ENCODE measurements around the gene MET.
"Not testable (repeated sequence)": the region's sequence is repeated elsewhere in the genome, so short reads cannot be mapped to it uniquely, and the experiment has no call there.

The MET gene

GRCh38 chr7:116807011-116807560, 135.1 kb downstream of the MET start:
- Histone ChIP-seq H3K4me1 (ENCODE audit: insufficient read depth, low read length) (peaks cover 15% of the 10 kb centered on the region), H3K9ac (ENCODE audit: low read depth, low read length) (no peak overlapping the region), H3K36me3 (ENCODE audit: insufficient read depth, low read length) (no peaks in the 10 kb centered on the region), H3K9me3 (ENCODE audit: control insufficient read depth, insufficient read depth, low read length) (no peaks in the 10 kb centered on the region)

GRCh38 chr7:116809636-116810266, 137.8 kb downstream of the MET start:
- Histone ChIP-seq H3K9me3 (ENCODE audit: control insufficient read depth, insufficient read depth, low read length) (no peaks in the 10 kb centered on the region), H3K9ac (ENCODE audit: low read depth, low read length) (no peak overlapping the region), H3K36me3 (ENCODE audit: insufficient read depth, low read length) (no peaks in the 10 kb centered on the region), H3K4me1 (ENCODE audit: insufficient read depth, low read length) (peaks cover 7% of the 10 kb centered on the region; the same call in 1 of the 2 replicates)

DNA sequence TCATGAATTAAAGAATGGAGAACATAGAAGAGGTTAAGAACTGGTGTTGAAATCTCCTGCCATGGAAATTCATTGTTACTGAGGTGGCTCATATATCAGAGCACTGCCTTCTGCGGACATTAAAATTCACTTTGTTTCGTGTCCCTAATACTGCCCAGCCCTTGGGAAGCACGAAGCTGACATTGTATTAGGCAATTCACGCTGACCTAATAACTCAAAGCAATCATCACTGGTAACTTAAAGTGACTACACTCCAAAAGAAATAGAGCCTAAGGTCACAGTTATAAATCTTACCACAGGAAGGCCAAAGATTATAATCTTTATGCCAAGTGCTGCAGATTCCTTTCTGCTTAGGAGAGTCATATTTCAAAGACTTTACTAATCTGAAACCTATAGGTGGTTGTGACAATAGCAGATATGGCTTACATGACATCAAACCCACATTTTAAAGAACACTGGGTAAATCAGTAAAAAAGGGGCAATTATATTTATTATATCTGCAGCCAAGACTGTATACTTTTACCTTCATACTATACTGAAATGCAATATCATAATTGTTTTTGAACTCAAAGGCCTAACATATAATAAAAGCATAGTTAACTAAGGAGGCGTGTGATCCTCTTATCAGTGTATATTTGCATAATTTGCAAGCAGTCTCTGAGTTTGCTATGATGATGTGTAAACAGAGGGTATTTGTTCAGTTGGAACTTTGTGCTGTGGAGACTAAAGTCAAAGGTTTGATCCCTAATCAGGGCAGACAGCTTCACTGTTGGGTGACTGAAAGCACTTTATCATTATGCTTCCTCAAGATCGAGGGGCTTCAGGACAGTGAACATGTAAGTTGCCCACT, 138.5 kb downstream of the MET start:
- no peaks in the 10 kb centered on the region for H3K9me3 ChIP-seq (ENCODE audit: control insufficient read depth, insufficient read depth, low read length)
- no peak overlapping the region for H3K9ac ChIP-seq (ENCODE audit: low read depth, low read length)
- H3K36me3 ChIP-seq (ENCODE audit: insufficient read depth, low read length): no peaks in the 10 kb centered on the region
- peaks cover 7% of the 10 kb centered on the region; the same call in 1 of the 2 replicates for H3K4me1 ChIP-seq (ENCODE audit: insufficient read depth, low read length)

- no peaks in the 10 kb centered on the region for H3K9me3 ChIP-seq (ENCODE audit: control insufficient read depth, insufficient read depth, low read length)
- H3K4me1 ChIP-seq (ENCODE audit: insufficient read depth, low read length): peaks cover 7% of the 10 kb centered on the region; the same call in 1 of the 2 replicates
- no peaks in the 10 kb centered on the region for H3K36me3 ChIP-seq (ENCODE audit: insufficient read depth, low read length)
- no peak overlapping the region for H3K9ac ChIP-seq (ENCODE audit: low read depth, low read length)
Observed at GRCh38 chr7:116811768-116812167, 139.8 kb downstream of the MET start.

DNA sequence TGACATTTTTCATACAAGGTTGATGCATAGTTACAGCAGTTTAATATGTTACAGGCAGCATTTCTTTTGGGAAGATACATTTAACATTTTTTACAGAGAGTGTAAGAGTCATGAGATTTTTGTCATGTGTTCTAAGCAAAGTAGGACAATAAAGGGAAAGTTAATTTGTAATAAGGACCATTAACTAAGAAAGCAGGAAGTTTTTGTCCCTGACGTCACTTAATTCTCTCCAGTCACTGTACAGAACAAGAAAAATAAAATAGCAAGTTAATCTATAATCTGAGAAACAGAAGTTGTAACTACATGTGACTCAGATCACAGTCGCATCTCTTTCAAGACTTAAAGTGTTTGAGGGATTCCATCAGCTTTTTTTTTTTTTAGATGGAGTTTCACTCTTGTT, 140.9 kb downstream of the MET start:
- Histone ChIP-seq H3K9ac (ENCODE audit: low read depth, low read length) (no peak overlapping the region), H3K36me3 (ENCODE audit: insufficient read depth, low read length) (no peaks in the 10 kb centered on the region), H3K9me3 (ENCODE audit: control insufficient read depth, insufficient read depth, low read length) (no peaks in the 10 kb centered on the region), H3K4me1 (ENCODE audit: insufficient read depth, low read length) (peaks cover 7% of the 10 kb centered on the region; the same call in 1 of the 2 replicates)

DNA sequence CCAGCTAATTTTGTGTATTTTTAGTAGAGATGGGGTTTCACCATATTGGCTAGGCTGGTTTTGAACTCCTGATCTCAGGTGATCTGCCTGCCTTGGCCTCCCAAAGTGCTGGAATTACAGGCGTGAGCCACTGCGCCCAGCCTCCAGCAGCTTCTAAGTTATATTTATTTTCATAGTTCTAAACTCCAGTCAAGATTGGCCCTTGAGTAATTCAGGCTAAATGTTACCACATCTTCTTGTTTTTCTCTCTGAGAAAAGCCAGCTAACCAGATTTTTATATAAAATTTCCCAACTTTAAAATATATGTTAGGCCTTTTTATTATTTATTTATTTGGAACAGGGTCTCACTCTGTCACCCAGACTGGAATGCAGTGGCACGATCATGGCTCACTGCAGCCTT, 141.4 kb downstream of the MET start:
- H3K9me3 ChIP-seq (ENCODE audit: control insufficient read depth, insufficient read depth, low read length); H3K36me3 ChIP-seq (ENCODE audit: insufficient read depth, low read length); H3K9ac ChIP-seq (ENCODE audit: low read depth, low read length); H3K4me1 ChIP-seq (ENCODE audit: insufficient read depth, low read length): not testable (repeated sequence)

GRCh38 chr7:116815041-116815440, 143.0 kb downstream of the MET start:
- H3K9ac ChIP-seq (ENCODE audit: low read depth, low read length): no peak overlapping the region
- H3K9me3 ChIP-seq (ENCODE audit: control insufficient read depth, insufficient read depth, low read length): no peaks in the 10 kb centered on the region
- no peaks in the 10 kb centered on the region for H3K36me3 ChIP-seq (ENCODE audit: insufficient read depth, low read length)
- H3K4me1 ChIP-seq (ENCODE audit: insufficient read depth, low read length): peaks cover 2% of the 10 kb centered on the region; the same call in 1 of the 2 replicates

- H3K9me3 ChIP-seq (ENCODE audit: control insufficient read depth, insufficient read depth, low read length): no peaks in the 10 kb centered on the region
- H3K4me1 ChIP-seq (ENCODE audit: insufficient read depth, low read length): no peaks in the 10 kb centered on the region
- no peaks in the 10 kb centered on the region for H3K36me3 ChIP-seq (ENCODE audit: insufficient read depth, low read length)
Observed at GRCh38 chr7:116820149-116820548, 148.2 kb downstream of the MET start.

GRCh38 chr7:116821647-116822046, 149.7 kb downstream of the MET start:
- not testable (repeated sequence) for H3K9me3 ChIP-seq (ENCODE audit: control insufficient read depth, insufficient read depth, low read length); H3K36me3 ChIP-seq (ENCODE audit: insufficient read depth, low read length); H3K4me1 ChIP-seq (ENCODE audit: insufficient read depth, low read length); H3K9ac ChIP-seq (ENCODE audit: low read depth, low read length)

More at GRCh38 chr7:116820149-116820548, 148.2 kb downstream of the MET start:
- no peak overlapping the region for H3K9ac ChIP-seq (ENCODE audit: low read depth, low read length)

- Histone ChIP-seq H3K4me1 (ENCODE audit: insufficient read depth, low read length) (no peaks in the 10 kb centered on the region), H3K9ac (ENCODE audit: low read depth, low read length) (no peak overlapping the region), H3K36me3 (ENCODE audit: insufficient read depth, low read length) (no peaks in the 10 kb centered on the region), H3K9me3 (ENCODE audit: control insufficient read depth, insufficient read depth, low read length) (no peaks in the 10 kb centered on the region)
Observed at GRCh38 chr7:116824449-116824848, 152.5 kb downstream of the MET start.

- no peaks in the 10 kb centered on the region for H3K36me3 ChIP-seq (ENCODE audit: insufficient read depth, low read length)
- H3K9ac ChIP-seq (ENCODE audit: low read depth, low read length): no peak overlapping the region
- no peaks in the 10 kb centered on the region for H3K9me3 ChIP-seq (ENCODE audit: control insufficient read depth, insufficient read depth, low read length)
- H3K4me1 ChIP-seq (ENCODE audit: insufficient read depth, low read length): no peaks in the 10 kb centered on the region
Observed at GRCh38 chr7:116828281-116828680, 156.3 kb downstream of the MET start.

DNA sequence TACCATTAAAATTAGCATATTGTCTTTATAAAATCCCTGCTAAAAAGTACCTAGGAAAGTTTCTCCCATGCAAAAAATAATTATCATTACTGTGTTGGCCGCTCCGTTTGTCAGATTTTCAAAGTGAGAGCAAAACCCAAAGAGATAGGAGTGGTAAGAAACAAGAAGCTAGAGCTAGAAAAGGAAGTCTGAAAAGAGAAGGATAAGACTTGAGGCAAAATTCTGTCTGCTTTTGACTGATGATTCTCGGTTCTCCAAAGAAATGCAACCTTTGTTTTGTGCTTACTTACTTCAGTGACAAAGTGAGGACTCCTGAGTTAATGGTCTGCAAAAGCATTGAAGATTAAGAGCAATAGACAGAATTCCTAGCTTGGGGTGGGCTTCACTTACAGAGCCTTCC, 157.0 kb downstream of the MET start:
- H3K4me1 ChIP-seq (ENCODE audit: insufficient read depth, low read length): no peaks in the 10 kb centered on the region
- no peaks in the 10 kb centered on the region for H3K9me3 ChIP-seq (ENCODE audit: control insufficient read depth, insufficient read depth, low read length)
- no peak overlapping the region for H3K9ac ChIP-seq (ENCODE audit: low read depth, low read length)
- no peaks in the 10 kb centered on the region for H3K36me3 ChIP-seq (ENCODE audit: insufficient read depth, low read length)

DNA sequence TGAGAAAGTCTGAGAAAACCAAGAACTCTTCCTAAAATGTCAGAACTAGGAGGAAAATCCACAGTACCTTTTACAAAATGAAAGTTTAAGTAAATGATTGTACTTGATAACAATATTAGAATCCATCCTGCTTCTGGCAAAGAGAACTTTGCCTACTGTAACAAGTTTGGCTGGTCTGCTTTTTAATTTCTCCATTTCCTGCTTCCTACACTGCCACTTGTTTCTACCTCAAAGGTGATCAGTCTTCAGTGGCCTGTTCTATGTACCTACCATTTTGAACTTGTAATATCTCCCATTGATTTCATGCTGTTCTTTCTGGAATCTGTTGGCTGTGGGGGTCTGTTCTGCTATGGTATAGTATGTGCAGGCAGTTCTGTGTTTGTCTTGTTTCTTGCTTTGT, 157.5 kb downstream of the MET start:
- Histone ChIP-seq H3K9me3 (ENCODE audit: control insufficient read depth, insufficient read depth, low read length) (no peaks in the 10 kb centered on the region), H3K36me3 (ENCODE audit: insufficient read depth, low read length) (no peaks in the 10 kb centered on the region), H3K4me1 (ENCODE audit: insufficient read depth, low read length) (no peaks in the 10 kb centered on the region), H3K9ac (ENCODE audit: low read depth, low read length) (no peak overlapping the region)

GRCh38 chr7:116832692-116833091, 160.7 kb downstream of the MET start:
- H3K9ac ChIP-seq (ENCODE audit: low read depth, low read length): no peak overlapping the region
- H3K4me1 ChIP-seq (ENCODE audit: insufficient read depth, low read length): no peaks in the 10 kb centered on the region
- no peaks in the 10 kb centered on the region for H3K36me3 ChIP-seq (ENCODE audit: insufficient read depth, low read length)
- H3K9me3 ChIP-seq (ENCODE audit: control insufficient read depth, insufficient read depth, low read length): no peaks in the 10 kb centered on the region
